OCI-LY7 (cell line): Measurements from ENCODE around the gene CMKLR1. TPM values are rescaled to one million over a fixed set of nuclear protein-coding genes. Genes with fewer than 3 reads are reported as not detected.

ENCODE experiments used
- BruUV-seq: library from RNA; stranded (reverse); fragments of 400-500 nt; replicated peaks from 2 replicates; lab custom pipeline; 2021; lab: Mats Ljungman, UMichigan
- CTCF ChIA-PET: fragments of 300-600 bp; sonication (Branson Sonifier 250); formaldehyde crosslinking; loops from one replicate; lab custom pipeline; 2022; ENCODE audit warnings: antibody characterized with exemption; ENCODE audit not compliant: unreplicated experiment; lab: Charles Lee
- POLR2A ChIA-PET: fragments of 300-600 bp; sonication (Branson Sonifier 250); formaldehyde crosslinking; loops from one replicate; lab custom pipeline; 2022; ENCODE audit warnings: antibody characterized with exemption; lab: Charles Lee
- DNase-seq: peaks from one replicate; pipeline ENCODE4 v3.0.0-alpha.2; 2015; ENCODE audit warnings: low spot score
- H2AFZ ChIP-seq: fragments of 200-600 bp; sonication (generic), shearing (Covaris generic); 2 replicates; pipeline ENCODE4 v1.6.1; 2014; ENCODE audit warnings: mild to moderate bottlenecking, antibody characterized with exemption, low read length, moderate library complexity
- H3K27ac ChIP-seq: fragments of 200-600 bp; sonication (generic); 2 replicates; pipeline ENCODE4 v1.5.1; 2014; ENCODE audit warnings: mixed run types, low read depth, mild to moderate bottlenecking, moderate library complexity, low read length, inconsistent platforms; ENCODE audit not compliant: poor library complexity, severe bottlenecking
- H3K36me3 ChIP-seq: fragments of 200-600 bp; sonication (generic); 2 replicates; pipeline ENCODE4 v1.6.1; 2014; ENCODE audit warnings: mild to moderate bottlenecking, antibody characterized with exemption, low read length, moderate library complexity, mixed read lengths; ENCODE audit not compliant: insufficient read depth
- H3K4me1 ChIP-seq: fragments of 200-600 bp; sonication (generic); 2 replicates; pipeline ENCODE4 v1.5.1; 2014; ENCODE audit warnings: mild to moderate bottlenecking, low read length; ENCODE audit not compliant: insufficient read depth, poor library complexity, severe bottlenecking
- H3K4me2 ChIP-seq: fragments of 200-600 bp; sonication (generic); 2 replicates; pipeline ENCODE4 v1.6.1; 2014; ENCODE audit warnings: mild to moderate bottlenecking, low read length
- H3K4me3 ChIP-seq: fragments of 200-600 bp; sonication (generic); 2 replicates; pipeline ENCODE4 v1.5.1; 2014; ENCODE audit warnings: mild to moderate bottlenecking, low read depth, low read length; ENCODE audit not compliant: poor library complexity, severe bottlenecking
- H3K79me2 ChIP-seq: fragments of 200-600 bp; sonication (generic); 2 replicates; pipeline ENCODE4 v1.6.1; 2016; ENCODE audit warnings: low read depth, mild to moderate bottlenecking, low read length, moderate library complexity, mixed read lengths; ENCODE audit not compliant: insufficient read depth
- H3K9me2 ChIP-seq: fragments of 200-600 bp; sonication (generic); 2 replicates; pipeline ENCODE4 v1.6.1; 2016; ENCODE audit warnings: mild to moderate bottlenecking, low read length, mixed read lengths; ENCODE audit not compliant: insufficient read depth
- H3K9me3 ChIP-seq: fragments of 200-600 bp; sonication (generic); 2 replicates; pipeline ENCODE4 v1.6.1; 2014; ENCODE audit warnings: mild to moderate bottlenecking, mixed run types, low read length, mixed read lengths
- H4K20me1 ChIP-seq: fragments of 200-600 bp; sonication (generic); 2 replicates; pipeline ENCODE4 v1.6.1; 2014; ENCODE audit warnings: mild to moderate bottlenecking, antibody characterized with exemption, low read length, moderate library complexity, mixed read lengths; ENCODE audit not compliant: insufficient read depth
- CTCF ChIP-seq: fragments of 200-600 bp; sonication (generic); conservative IDR thresholded peaks from 2 replicates; pipeline ENCODE4 v1.5.1; 2014; ENCODE audit warnings: mild to moderate bottlenecking, antibody characterized with exemption, low read length, moderate library complexity, mixed read lengths
- EZH2phosphoT487 ChIP-seq: fragments of 200-600 bp; sonication (generic); IDR thresholded peaks from 2 replicates; pipeline ENCODE4 v1.6.1; 2018; ENCODE audit warnings: low read depth, borderline replicate concordance, mild to moderate bottlenecking, mixed run types, antibody characterized with exemption, low read length, moderate library complexity, mixed read lengths
- intact Hi-C: fragments of 100-400 bp; cut with micrococcal nuclease; formaldehyde crosslinking; loops from one replicate; pipeline ENCODE4 v1.10.0; 2022; ENCODE audit not compliant: unreplicated experiment
- total RNA-seq, 2 experiments: library from RNA; depleted of rRNA in 1 of 2; stranded (reverse); fragments of >200 nt in 1 of 2; shearing (Covaris generic) in 1 of 2; gene quantifications; 2 replicates each; pipeline ENCODE4 v1.2.3, GENCODE V29; 2014 to 2022

CMKLR1 gene
- total RNA-seq, 2 experiments from 2014 or later: not detected

GRCh38 chr12:108241986-108242703, 97.0 kb downstream of the CMKLR1 start:
- CTCF ChIA-PET: interaction anchor here (0.5 kb wide), 1 partner anchor 71 kb away, joined by 3 read pairs; no protein-coding TSS in a partner anchor
- TF ChIP-seq CTCF (no peak), EZH2phosphoT487 (no peak)
- no peaks in the 10 kb centered on the region for H3K4me1 ChIP-seq
- H4K20me1 ChIP-seq: no peaks in the 10 kb centered on the region
- no peak overlapping the region for H3K27ac ChIP-seq
- no peaks in the 10 kb centered on the region for H3K36me3 ChIP-seq
- H3K9me2 ChIP-seq: no peaks in the 10 kb centered on the region
- no peak overlapping the region for H3K4me3 ChIP-seq
- H3K9me3 ChIP-seq: no peaks in the 10 kb centered on the region
- H3K79me2 ChIP-seq: no peaks in the 10 kb centered on the region
- no peak for DNase-seq
- POLR2A ChIA-PET: no interaction called here
- BruUV-seq: no TSS peak
- no peak overlapping the region for H2AFZ ChIP-seq
- intact Hi-C loops: no loop called here
- H3K4me2 ChIP-seq: no peak overlapping the region

- Histone ChIP-seq H3K36me3 (no peaks in the 10 kb centered on the region), H4K20me1 (no peaks in the 10 kb centered on the region), H3K9me3 (no peaks in the 10 kb centered on the region), H3K4me1 (no peaks in the 10 kb centered on the region), H3K9me2 (no peaks in the 10 kb centered on the region), H3K79me2 (no peaks in the 10 kb centered on the region), H2AFZ (no peak overlapping the region), H3K4me3 (no peak overlapping the region), H3K4me2 (no peak overlapping the region), H3K27ac (no peak overlapping the region)
- ChIA-PET CTCF (no interaction called here), POLR2A (no interaction called here)
- DNase-seq: no peak
- TF ChIP-seq CTCF: no peak
- TF ChIP-seq EZH2phosphoT487: no peak
- BruUV-seq: no TSS peak
- intact Hi-C loops: no loop called here
Measured at GRCh38 chr12:108240928-108241327, 98.2 kb downstream of the CMKLR1 start.

- no peaks in the 10 kb centered on the region for H4K20me1 ChIP-seq
- ChIA-PET CTCF (no interaction called here), POLR2A (no interaction called here)
- H3K4me1 ChIP-seq: no peaks in the 10 kb centered on the region
- H2AFZ ChIP-seq: no peak overlapping the region
- no peak overlapping the region for H3K4me3 ChIP-seq
- H3K9me3 ChIP-seq: no peaks in the 10 kb centered on the region
- H3K36me3 ChIP-seq: no peaks in the 10 kb centered on the region
- intact Hi-C loops: no loop called here
- H3K9me2 ChIP-seq: no peaks in the 10 kb centered on the region
- DNase-seq: no peak
- H3K79me2 ChIP-seq: no peaks in the 10 kb centered on the region
- H3K27ac ChIP-seq: no peak overlapping the region
- no peak overlapping the region for H3K4me2 ChIP-seq
- BruUV-seq: no TSS peak
- TF ChIP-seq CTCF: no peak
- no peak for TF ChIP-seq EZH2phosphoT487
Measured at GRCh38 chr12:108240027-108240785, 98.9 kb downstream of the CMKLR1 start.
